Mesendoderm (in vitro differentiated cells): ENCODE measurements around the gene KCNAB2.

Experiments used
- DNase-seq: peaks from one replicate; pipeline ENCODE4 v3.0.0; 2013
- H2AK5ac ChIP-seq: 2 replicates; pipeline ENCODE4 v1.6.1; 2013; ENCODE audit warnings: low read length, inconsistent platforms
- H2BK120ac ChIP-seq: 2 replicates; pipeline ENCODE4 v1.6.1; 2013; ENCODE audit warnings: low read depth, mild to moderate bottlenecking, low read length, moderate library complexity, mixed read lengths
- H2BK15ac ChIP-seq: replicated peaks from 2 replicates; pipeline ENCODE4 v1.6.1; 2013; ENCODE audit warnings: low read depth, mild to moderate bottlenecking, moderate library complexity
- H2BK5ac ChIP-seq: 2 replicates; pipeline ENCODE4 v1.6.1; 2013; ENCODE audit warnings: low read length, inconsistent platforms
- H3K18ac ChIP-seq: 2 replicates; pipeline ENCODE4 v1.6.1; 2013; ENCODE audit warnings: mild to moderate bottlenecking, low read length, mixed read lengths
- H3K23ac ChIP-seq: one replicate; pipeline ENCODE4 v1.6.1; 2013; ENCODE audit warnings: low read length
- H3K27ac ChIP-seq: 2 replicates; pipeline ENCODE4 v1.5.1; 2013; ENCODE audit warnings: low read depth, mild to moderate bottlenecking, inconsistent platforms, low read length, moderate library complexity
- H3K27me3 ChIP-seq: 2 replicates; pipeline ENCODE4 v1.6.1; 2013; ENCODE audit warnings: low read length, control low read depth, mild to moderate bottlenecking, inconsistent platforms; ENCODE audit not compliant: insufficient read depth, poor library complexity
- H3K36me3 ChIP-seq: 2 replicates; pipeline ENCODE4 v1.6.1; 2013; ENCODE audit warnings: low read length, inconsistent platforms; ENCODE audit not compliant: control insufficient read depth, insufficient read depth
- H3K4ac ChIP-seq: one replicate; pipeline ENCODE4 v1.6.1; 2013; ENCODE audit warnings: low read depth, mild to moderate bottlenecking, low read length, moderate library complexity
- H3K4me1 ChIP-seq: 2 replicates; pipeline ENCODE4 v1.6.1; 2013; ENCODE audit warnings: low read depth, low read length, inconsistent platforms; ENCODE audit not compliant: control insufficient read depth
- H3K4me2 ChIP-seq: 2 replicates; pipeline ENCODE4 v1.6.1; 2013; ENCODE audit warnings: low read length
- H3K4me3 ChIP-seq: 2 replicates; pipeline ENCODE4 v1.5.1; 2013; ENCODE audit warnings: mild to moderate bottlenecking, low read length
- H3K56ac ChIP-seq: one replicate; pipeline ENCODE4 v1.6.1; 2013; ENCODE audit warnings: low read length
- H3K79me1 ChIP-seq: 2 replicates; pipeline ENCODE4 v1.6.1; 2013; ENCODE audit warnings: low read length, inconsistent platforms
- H3K79me2 ChIP-seq: 2 replicates; pipeline ENCODE4 v1.6.1; 2013; ENCODE audit warnings: mild to moderate bottlenecking, low read length; ENCODE audit not compliant: control insufficient read depth, insufficient read depth
- H3K9ac ChIP-seq: 2 replicates; pipeline ENCODE4 v1.6.1; 2013; ENCODE audit warnings: low read length, inconsistent platforms
- H4K5ac ChIP-seq: one replicate; pipeline ENCODE4 v1.6.1; 2013; ENCODE audit warnings: low read length
- H4K8ac ChIP-seq: one replicate; pipeline ENCODE4 v1.6.1; 2013; ENCODE audit warnings: low read depth, mild to moderate bottlenecking, control low read depth, low read length, moderate library complexity
- WGBS: extraction: QIAGEN DNeasy Blood & Tissue Kit; methylation state at CpG from one replicate; pipeline ENCODE4 v1.1.7; 2013; ENCODE audit warnings: low lambda C conversion rate, missing lambda C conversion rate; ENCODE audit not compliant: insufficient coverage; ENCODE audit errors: extremely low coverage; 5-methylcytosine and 5-hydroxymethylcytosine counted together

The KCNAB2 gene

GRCh38 chr1:6108937-6109614 lies 63.4 kb downstream of the KCNAB2 start:
- Histone ChIP-seq H3K4ac (no peak overlapping the region), H3K9ac (no peak overlapping the region), H3K56ac (no peak overlapping the region), H3K36me3 (no peaks in the 10 kb centered on the region), H3K4me2 (no peak overlapping the region), H2BK120ac (no peak overlapping the region), H3K23ac (no peak overlapping the region), H2BK15ac (no peak overlapping the region), H2BK5ac (no peak overlapping the region), H4K5ac (no peak overlapping the region), H3K27me3 (no peaks in the 10 kb centered on the region), H4K8ac (no peak overlapping the region), H3K27ac (no peak overlapping the region), H3K18ac (no peak overlapping the region), H3K79me2 (no peaks in the 10 kb centered on the region), H2AK5ac (no peak overlapping the region), H3K79me1 (no peaks in the 10 kb centered on the region), H3K4me3 (no peak overlapping the region), H3K4me1 (no peaks in the 10 kb centered on the region)
- WGBS = no CpG with 5 or more reads among the region's 15 CpGs
- peak; percentile 55 for DNase-seq

GRCh38 chr1:6109688-6110087 lies 64.0 kb downstream of the KCNAB2 start:
- Histone ChIP-seq H3K18ac (no peak overlapping the region), H3K4ac (no peak overlapping the region), H3K79me1 (no peaks in the 10 kb centered on the region), H2BK15ac (no peak overlapping the region), H3K9ac (no peak overlapping the region), H3K23ac (no peak overlapping the region), H2BK5ac (no peak overlapping the region), H4K5ac (no peak overlapping the region), H3K4me1 (no peaks in the 10 kb centered on the region), H2BK120ac (no peak overlapping the region), H3K56ac (no peak overlapping the region), H3K4me3 (no peak overlapping the region), H3K27me3 (no peaks in the 10 kb centered on the region), H4K8ac (no peak overlapping the region), H2AK5ac (no peak overlapping the region), H3K79me2 (no peaks in the 10 kb centered on the region), H3K27ac (no peak overlapping the region), H3K4me2 (no peak overlapping the region), H3K36me3 (no peaks in the 10 kb centered on the region)
- DNase-seq = no peak
- WGBS = no CpG with 5 or more reads among the region's 24 CpGs

GRCh38 chr1:6110326-6110725 lies 64.6 kb downstream of the KCNAB2 start:
- no peaks in the 10 kb centered on the region for H3K36me3 ChIP-seq
- no peaks in the 10 kb centered on the region for H3K79me2 ChIP-seq
- DNase-seq = no peak
- H4K5ac ChIP-seq = no peak overlapping the region
- H3K4me1 ChIP-seq = no peaks in the 10 kb centered on the region
- H3K56ac ChIP-seq = no peak overlapping the region
- no peak overlapping the region for H3K4me3 ChIP-seq
- no peak overlapping the region for H3K18ac ChIP-seq
- no peak overlapping the region for H2BK120ac ChIP-seq
- H3K27ac ChIP-seq = no peak overlapping the region
- no peaks in the 10 kb centered on the region for H3K79me1 ChIP-seq
- H4K8ac ChIP-seq = no peak overlapping the region
- no peaks in the 10 kb centered on the region for H3K27me3 ChIP-seq
- H3K4ac ChIP-seq = no peak overlapping the region
- WGBS = no CpG with 5 or more reads among the region's 15 CpGs
- H3K23ac ChIP-seq = no peak overlapping the region
- H3K4me2 ChIP-seq = no peak overlapping the region
- H2BK15ac ChIP-seq = no peak overlapping the region
- no peak overlapping the region for H2AK5ac ChIP-seq
- no peak overlapping the region for H2BK5ac ChIP-seq
- no peak overlapping the region for H3K9ac ChIP-seq

- no peak overlapping the region for H3K4ac ChIP-seq
- no peak overlapping the region for H2AK5ac ChIP-seq
- H2BK120ac ChIP-seq = no peak overlapping the region
- H3K27me3 ChIP-seq = no peaks in the 10 kb centered on the region
- H3K79me2 ChIP-seq = no peaks in the 10 kb centered on the region
- no peak overlapping the region for H4K5ac ChIP-seq
- H2BK15ac ChIP-seq = no peak overlapping the region
- no peaks in the 10 kb centered on the region for H3K36me3 ChIP-seq
- no peaks in the 10 kb centered on the region for H3K4me1 ChIP-seq
- WGBS = no CpG with 5 or more reads among the region's 24 CpGs
- no peak overlapping the region for H4K8ac ChIP-seq
- no peak overlapping the region for H3K4me3 ChIP-seq
- no peak for DNase-seq
- H3K27ac ChIP-seq = no peak overlapping the region
- H3K79me1 ChIP-seq = no peaks in the 10 kb centered on the region
- H2BK5ac ChIP-seq = no peak overlapping the region
- H3K56ac ChIP-seq = no peak overlapping the region
- no peak overlapping the region for H3K4me2 ChIP-seq
- no peak overlapping the region for H3K9ac ChIP-seq
- no peak overlapping the region for H3K18ac ChIP-seq
- no peak overlapping the region for H3K23ac ChIP-seq
Measured at GRCh38 chr1:6111571-6111970, 65.9 kb downstream of the KCNAB2 start.

GRCh38 chr1:6111991-6112689 lies 66.5 kb downstream of the KCNAB2 start:
- no peak overlapping the region for H4K8ac ChIP-seq
- no peaks in the 10 kb centered on the region for H3K79me2 ChIP-seq
- no peaks in the 10 kb centered on the region for H3K4me1 ChIP-seq
- H3K4me2 ChIP-seq = no peak overlapping the region
- no peaks in the 10 kb centered on the region for H3K27me3 ChIP-seq
- no peak overlapping the region for H3K56ac ChIP-seq
- H3K36me3 ChIP-seq = no peaks in the 10 kb centered on the region
- no CpG with 5 or more reads among the region's 13 CpGs for WGBS
- H3K18ac ChIP-seq = no peak overlapping the region
- H2BK15ac ChIP-seq = no peak overlapping the region
- H3K79me1 ChIP-seq = no peaks in the 10 kb centered on the region
- no peak overlapping the region for H3K27ac ChIP-seq
- no peak overlapping the region for H4K5ac ChIP-seq
- H3K9ac ChIP-seq = no peak overlapping the region
- H2BK5ac ChIP-seq = no peak overlapping the region
- peak; percentile 14 for DNase-seq
- H2BK120ac ChIP-seq = no peak overlapping the region
- H3K4me3 ChIP-seq = no peak overlapping the region
- no peak overlapping the region for H2AK5ac ChIP-seq
- no peak overlapping the region for H3K23ac ChIP-seq
- no peak overlapping the region for H3K4ac ChIP-seq

GRCh38 chr1:6112690-6113005 lies 67.0 kb downstream of the KCNAB2 start:
- Histone ChIP-seq H2BK120ac (no peak overlapping the region), H3K56ac (no peak overlapping the region), H3K23ac (no peak overlapping the region), H3K4ac (no peak overlapping the region), H3K36me3 (no peaks in the 10 kb centered on the region), H2BK15ac (no peak overlapping the region), H3K27ac (no peak overlapping the region), H4K8ac (no peak overlapping the region), H3K79me2 (no peaks in the 10 kb centered on the region), H3K4me1 (no peaks in the 10 kb centered on the region), H2AK5ac (no peak overlapping the region), H3K4me3 (no peak overlapping the region), H2BK5ac (no peak overlapping the region), H3K18ac (no peak overlapping the region), H3K27me3 (no peaks in the 10 kb centered on the region), H3K9ac (no peak overlapping the region), H3K79me1 (no peaks in the 10 kb centered on the region), H4K5ac (no peak overlapping the region), H3K4me2 (no peak overlapping the region)
- WGBS = no CpG with 5 or more reads among the region's 5 CpGs
- DNase-seq = no peak
